Measurements from ENCODE around the gene ZSWIM4.

ZSWIM4 gene

GRCh38 chr19:13830741-13831536 lies 35.7 kb downstream of the ZSWIM4 start:
- Mint-ChIP-seq H3K27me3 (no peaks in the 10 kb centered on the region), H3K9me3 (no peaks in the 10 kb centered on the region), H3K36me3 (ENCODE audit: low read depth) (peaks cover 19% of the 10 kb centered on the region), H3K4me3 (no peak overlapping the region), H3K27ac (peak overlapping the region; percentile 39), H3K4me1 (peaks cover 29% of the 10 kb centered on the region)
- DNase-seq (no peak), ATAC-seq (no peak)

GRCh38 chr19:13831537-13832467 lies 36.6 kb downstream of the ZSWIM4 start:
- peaks cover 38% of the 10 kb centered on the region for H3K4me1 Mint-ChIP-seq
- no peak for DNase-seq
- H3K27ac Mint-ChIP-seq: peak overlapping the region; percentile 29

GRCh38 chr19:13833330-13834243 lies 38.3 kb downstream of the ZSWIM4 start:
- Mint-ChIP-seq H3K4me1 (peaks cover 53% of the 10 kb centered on the region), H3K4me3 (peak overlapping the region; percentile 65), H3K27me3 (no peaks in the 10 kb centered on the region), H3K36me3 (ENCODE audit: low read depth) (peaks cover 31% of the 10 kb centered on the region), H3K27ac (peak overlapping the region; percentile 85), H3K9me3 (no peaks in the 10 kb centered on the region)
- ATAC-seq (peak; percentile 78), DNase-seq (peak; percentile 96)

More at GRCh38 chr19:13831537-13832467, 36.6 kb downstream of the ZSWIM4 start:
- Mint-ChIP-seq H3K36me3 (ENCODE audit: low read depth) (peaks cover 20% of the 10 kb centered on the region), H3K4me3 (no peak overlapping the region), H3K27me3 (no peaks in the 10 kb centered on the region), H3K9me3 (no peaks in the 10 kb centered on the region)
- ATAC-seq: no peak

GRCh38 chr19:13834244-13835069 lies 39.2 kb downstream of the ZSWIM4 start:
- no peaks in the 10 kb centered on the region for H3K27me3 Mint-ChIP-seq
- no peaks in the 10 kb centered on the region for H3K9me3 Mint-ChIP-seq
- peaks cover 60% of the 10 kb centered on the region for H3K4me1 Mint-ChIP-seq
- peak overlapping the region; percentile 65 for H3K4me3 Mint-ChIP-seq
- H3K27ac Mint-ChIP-seq: peak overlapping the region; percentile 85
- DNase-seq (no peak), ATAC-seq (no peak)
- H3K36me3 Mint-ChIP-seq (ENCODE audit: low read depth): peaks cover 39% of the 10 kb centered on the region

- Mint-ChIP-seq H3K27me3 (no peaks in the 10 kb centered on the region), H3K4me1 (peaks cover 66% of the 10 kb centered on the region), H3K36me3 (ENCODE audit: low read depth) (peaks cover 51% of the 10 kb centered on the region), H3K27ac (peak overlapping the region; percentile 90), H3K4me3 (peak overlapping the region; percentile 96), H3K9me3 (no peaks in the 10 kb centered on the region)
- no peak for DNase-seq
- ATAC-seq: no peak
These were observed 40.8 kb downstream of the ZSWIM4 start for GRCh38 chr19:13835791-13836723.

GRCh38 chr19:13838435-13839129 lies 43.3 kb downstream of the ZSWIM4 start:
- H3K27me3 Mint-ChIP-seq: no peaks in the 10 kb centered on the region
- ATAC-seq: no peak
- peak overlapping the region; percentile 97 for H3K27ac Mint-ChIP-seq
- peaks cover 66% of the 10 kb centered on the region for H3K4me1 Mint-ChIP-seq
- no peaks in the 10 kb centered on the region for H3K9me3 Mint-ChIP-seq
- H3K4me3 Mint-ChIP-seq: peak overlapping the region; percentile 96
- peaks cover 55% of the 10 kb centered on the region for H3K36me3 Mint-ChIP-seq (ENCODE audit: low read depth)
- no peak for DNase-seq

- no peaks in the 10 kb centered on the region for H3K27me3 Mint-ChIP-seq
- peaks cover 67% of the 10 kb centered on the region for H3K4me1 Mint-ChIP-seq
- peak overlapping the region; percentile 96 for H3K4me3 Mint-ChIP-seq
- peaks cover 49% of the 10 kb centered on the region for H3K36me3 Mint-ChIP-seq (ENCODE audit: low read depth)
- ATAC-seq: peak; percentile 61
- H3K9me3 Mint-ChIP-seq: no peaks in the 10 kb centered on the region
- peak overlapping the region; percentile 97 for H3K27ac Mint-ChIP-seq
- DNase-seq: peak; percentile 90
These were observed 44.1 kb downstream of the ZSWIM4 start for GRCh38 chr19:13839130-13839937.

- ATAC-seq (peak; percentile 30), DNase-seq (no peak)
- peak overlapping the region; percentile 97 for H3K27ac Mint-ChIP-seq
- no peaks in the 10 kb centered on the region for H3K27me3 Mint-ChIP-seq
- H3K9me3 Mint-ChIP-seq: no peaks in the 10 kb centered on the region
- H3K4me3 Mint-ChIP-seq: peak overlapping the region; percentile 96
- H3K36me3 Mint-ChIP-seq (ENCODE audit: low read depth): peaks cover 46% of the 10 kb centered on the region
- H3K4me1 Mint-ChIP-seq: peaks cover 67% of the 10 kb centered on the region
These were observed 44.7 kb downstream of the ZSWIM4 start for GRCh38 chr19:13839938-13840304.

GRCh38 chr19:13840305-13841085 lies 45.3 kb downstream of the ZSWIM4 start:
- ATAC-seq (peak; percentile 10), DNase-seq (peak; percentile 62)
- Mint-ChIP-seq H3K36me3 (ENCODE audit: low read depth) (peaks cover 44% of the 10 kb centered on the region), H3K4me3 (peak overlapping the region; percentile 96), H3K9me3 (no peaks in the 10 kb centered on the region), H3K27me3 (no peaks in the 10 kb centered on the region), H3K27ac (peak overlapping the region; percentile 97), H3K4me1 (peaks cover 66% of the 10 kb centered on the region)

- peaks cover 66% of the 10 kb centered on the region for H3K4me1 Mint-ChIP-seq
- DNase-seq: peak; percentile 53
- H3K27ac Mint-ChIP-seq: peak overlapping the region; percentile 97
- peak overlapping the region; percentile 96 for H3K4me3 Mint-ChIP-seq
- peaks cover 40% of the 10 kb centered on the region for H3K36me3 Mint-ChIP-seq (ENCODE audit: low read depth)
- H3K27me3 Mint-ChIP-seq: no peaks in the 10 kb centered on the region
- H3K9me3 Mint-ChIP-seq: no peaks in the 10 kb centered on the region
- ATAC-seq: no peak
These were observed 46.1 kb downstream of the ZSWIM4 start for GRCh38 chr19:13841086-13841961.

Data from activated naive CD8-positive, alpha-beta T cell treated with anti-CD3 and anti-CD28 coated beads, Interleukin-2, amount 50 U/mL, for 24 hours (primary cell).